Measurements from ENCODE around the gene SPATA6L.

The SPATA6L gene

GRCh38 chr9:4662989-4663792, 3.1 kb downstream of the SPATA6L start:
- H3K27ac ChIP-seq (ENCODE audit: low read depth, low read length, poor library complexity, severe bottlenecking), result no peak overlapping the region
- H3K4me1 ChIP-seq (ENCODE audit: insufficient read depth, low read length, severe bottlenecking), result peaks cover 53% of the 10 kb centered on the region
- peak overlapping the region; percentile 90 for H3K4me3 ChIP-seq (ENCODE audit: low read depth, low read length, poor library complexity, severe bottlenecking)
- no peaks in the 10 kb centered on the region for H3F3A ChIP-seq (ENCODE audit: insufficient read depth, low read length)
- H3K79me2 ChIP-seq (ENCODE audit: insufficient read depth, low read length), result no peaks in the 10 kb centered on the region
- H3K27me3 ChIP-seq (ENCODE audit: insufficient read depth, low read length), result no peaks in the 10 kb centered on the region
- H3K9me3 ChIP-seq (ENCODE audit: low read length), result no peaks in the 10 kb centered on the region
- H3K9ac ChIP-seq (ENCODE audit: low read length), result peak overlapping the region; percentile 75; the same call in 1 of the 2 replicates
- H3K9me2 ChIP-seq (ENCODE audit: low read depth, low read length), result no peaks in the 10 kb centered on the region
- H3K4me2 ChIP-seq (ENCODE audit: low read length), result peak overlapping the region; percentile 72
- TF ChIP-seq CTCF (IDR thresholded peaks at IDR 0.05; ENCODE audit: low read length), result no peak
- H4K20me1 ChIP-seq (ENCODE audit: insufficient read depth, low read length), result no peaks in the 10 kb centered on the region
- no peak overlapping the region for H2AFZ ChIP-seq (ENCODE audit: low read length)
- no peaks in the 10 kb centered on the region for H3K36me3 ChIP-seq (ENCODE audit: insufficient read depth, low read length)

GRCh38 chr9:4662108-4662988, 3.9 kb downstream of the SPATA6L start, which contains the start of gene PLPP6:
PLPP6 (plus strand) TSS chr9:4662294; CDS start chr9:4662376, 82 bp downstream.
- Histone ChIP-seq H3K4me3 (ENCODE audit: low read depth, low read length, poor library complexity, severe bottlenecking) (peak within 1 kb of the TSS; percentile 90), H3K27ac (ENCODE audit: low read depth, low read length, poor library complexity, severe bottlenecking) (no peak within 1 kb of the TSS), H3K4me1 (ENCODE audit: insufficient read depth, low read length, severe bottlenecking) (peaks cover 53% of the 10 kb centered on the region), H2AFZ (ENCODE audit: low read length) (peak within 1 kb of the TSS; percentile 62; the same call in 1 of the 2 replicates), H3K9ac (ENCODE audit: low read length) (peak within 1 kb of the TSS; percentile 75), H3K27me3 (ENCODE audit: insufficient read depth, low read length) (no peaks in the 10 kb centered on the region), H3K9me3 (ENCODE audit: low read length) (no peaks in the 10 kb centered on the region), H3K79me2 (ENCODE audit: insufficient read depth, low read length) (no peaks in the 10 kb centered on the region), H3K4me2 (ENCODE audit: low read length) (peak within 1 kb of the TSS; percentile 72), H3K36me3 (ENCODE audit: insufficient read depth, low read length) (no peaks in the 10 kb centered on the region), H3K9me2 (ENCODE audit: low read depth, low read length) (no peaks in the 10 kb centered on the region), H3F3A (ENCODE audit: insufficient read depth, low read length) (no peaks in the 10 kb centered on the region), H4K20me1 (ENCODE audit: insufficient read depth, low read length) (no peaks in the 10 kb centered on the region)
- TF ChIP-seq CTCF (IDR thresholded peaks at IDR 0.05; ENCODE audit: low read length), result peak; percentile 58
- no peak for TF ChIP-seq EZH2 (IDR thresholded peaks at IDR 0.05; ENCODE audit: borderline replicate concordance, low read length)

- H3K4me1 ChIP-seq (ENCODE audit: insufficient read depth, low read length, severe bottlenecking), result peaks cover 51% of the 10 kb centered on the region
- peak overlapping the region; percentile 75; the same call in 1 of the 2 replicates for H3K9ac ChIP-seq (ENCODE audit: low read length)
- peak overlapping the region; percentile 72 for H3K4me2 ChIP-seq (ENCODE audit: low read length)
- no peaks in the 10 kb centered on the region for H3K79me2 ChIP-seq (ENCODE audit: insufficient read depth, low read length)
- peak overlapping the region; percentile 90 for H3K4me3 ChIP-seq (ENCODE audit: low read depth, low read length, poor library complexity, severe bottlenecking)
- H3K9me3 ChIP-seq (ENCODE audit: low read length), result no peaks in the 10 kb centered on the region
- H2AFZ ChIP-seq (ENCODE audit: low read length), result no peak overlapping the region
- no peak for TF ChIP-seq CTCF (IDR thresholded peaks at IDR 0.05; ENCODE audit: low read length)
- no peak for TF ChIP-seq EZH2 (IDR thresholded peaks at IDR 0.05; ENCODE audit: borderline replicate concordance, low read length)
- H4K20me1 ChIP-seq (ENCODE audit: insufficient read depth, low read length), result no peaks in the 10 kb centered on the region
- no peak overlapping the region for H3K27ac ChIP-seq (ENCODE audit: low read depth, low read length, poor library complexity, severe bottlenecking)
- H3F3A ChIP-seq (ENCODE audit: insufficient read depth, low read length), result no peaks in the 10 kb centered on the region
- H3K9me2 ChIP-seq (ENCODE audit: low read depth, low read length), result no peaks in the 10 kb centered on the region
- H3K36me3 ChIP-seq (ENCODE audit: insufficient read depth, low read length), result no peaks in the 10 kb centered on the region
- H3K27me3 ChIP-seq (ENCODE audit: insufficient read depth, low read length), result no peaks in the 10 kb centered on the region
Measured at GRCh38 chr9:4661611-4662010, 4.7 kb downstream of the SPATA6L start.
